B cell (primary cell): ENCODE measurements around the gene PLD4.

ENCODE experiments used
- CTCF ChIP-seq: fragments of 200-600 bp; IDR thresholded peaks from one replicate; pipeline ENCODE4 v1.8.0; 2022; ENCODE audit warnings: antibody characterized with exemption, mild to moderate bottlenecking
- EZH2 ChIP-seq: IDR thresholded peaks from 2 replicates; pipeline ENCODE4 v1.6.1; 2012; ENCODE audit warnings: borderline replicate concordance, low read depth, mild to moderate bottlenecking, moderate library complexity, low read length; ENCODE audit not compliant: insufficient read depth, poor library complexity, severe bottlenecking

GRCh38 chr14:104933746-104934733 lies 9.4 kb downstream of the PLD4 start:
- TF ChIP-seq CTCF, result no peak
- no peak for TF ChIP-seq EZH2
